HG03060 (cell line): ENCODE data around the gene SIGLEC12.

ENCODE experiments used
- ATAC-seq: cut with Tn5 transposase; IDR thresholded peaks from one replicate; pipeline ENCODE4 v1.9.1; 2021; ENCODE audit warnings: low read depth, moderate number of reproducible peaks; ENCODE audit not compliant: unreplicated experiment

The SIGLEC12 gene

GRCh38 chr19:51501594-51502263 lies at the start of gene SIGLEC12:
Gene SIGLEC12 (minus strand): TSS chr19:51501800. CDS start chr19:51501733, 67 bp downstream.
- ATAC-seq: no peak

GRCh38 chr19:51550848-51551672 lies 49.5 kb upstream of the SIGLEC12 start:
- ATAC-seq: no peak

DNA sequence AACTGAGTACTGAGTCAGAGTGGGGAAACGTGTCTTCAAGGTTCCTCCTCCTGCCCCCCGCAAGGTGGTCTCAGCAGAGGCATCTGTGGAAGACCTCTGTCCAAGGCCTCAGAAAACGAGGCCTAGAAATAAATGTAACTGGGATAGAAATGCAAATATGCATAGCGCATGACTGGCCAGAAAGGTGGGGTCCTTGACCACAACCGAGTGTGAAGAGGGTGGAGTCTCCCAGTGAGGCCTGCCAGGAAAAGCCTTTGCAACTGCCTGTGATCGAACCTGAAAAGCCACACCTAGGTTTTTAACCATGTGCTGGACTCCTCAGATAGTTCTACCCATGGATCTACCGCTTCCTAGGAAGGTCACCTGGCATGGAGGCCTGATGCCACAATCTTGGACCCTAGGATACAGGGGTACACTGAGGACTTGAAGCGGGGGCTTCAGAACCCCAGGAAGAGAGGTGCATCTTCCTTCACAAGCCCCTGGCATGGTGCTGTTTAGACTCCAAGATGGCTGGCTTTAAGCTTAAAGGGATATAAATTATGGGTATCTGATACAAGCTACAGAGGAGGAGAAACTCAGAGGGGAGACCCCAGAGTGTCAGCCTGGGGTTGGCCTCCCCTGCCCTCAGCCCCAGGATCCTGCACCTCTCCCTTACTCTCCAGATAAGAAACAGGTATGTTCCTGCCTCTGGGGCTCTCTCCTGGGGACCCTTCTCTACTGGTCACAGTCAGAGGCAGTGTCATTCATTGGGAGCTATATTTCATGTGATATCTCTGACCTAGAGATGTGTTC lies 48.1 kb upstream of the SIGLEC12 start:
- ATAC-seq: no peak

GRCh38 chr19:51548891-51549305 lies 47.3 kb upstream of the SIGLEC12 start:
- no peak for ATAC-seq

GRCh38 chr19:51548213-51548651 lies 46.6 kb upstream of the SIGLEC12 start:
- no peak for ATAC-seq

DNA sequence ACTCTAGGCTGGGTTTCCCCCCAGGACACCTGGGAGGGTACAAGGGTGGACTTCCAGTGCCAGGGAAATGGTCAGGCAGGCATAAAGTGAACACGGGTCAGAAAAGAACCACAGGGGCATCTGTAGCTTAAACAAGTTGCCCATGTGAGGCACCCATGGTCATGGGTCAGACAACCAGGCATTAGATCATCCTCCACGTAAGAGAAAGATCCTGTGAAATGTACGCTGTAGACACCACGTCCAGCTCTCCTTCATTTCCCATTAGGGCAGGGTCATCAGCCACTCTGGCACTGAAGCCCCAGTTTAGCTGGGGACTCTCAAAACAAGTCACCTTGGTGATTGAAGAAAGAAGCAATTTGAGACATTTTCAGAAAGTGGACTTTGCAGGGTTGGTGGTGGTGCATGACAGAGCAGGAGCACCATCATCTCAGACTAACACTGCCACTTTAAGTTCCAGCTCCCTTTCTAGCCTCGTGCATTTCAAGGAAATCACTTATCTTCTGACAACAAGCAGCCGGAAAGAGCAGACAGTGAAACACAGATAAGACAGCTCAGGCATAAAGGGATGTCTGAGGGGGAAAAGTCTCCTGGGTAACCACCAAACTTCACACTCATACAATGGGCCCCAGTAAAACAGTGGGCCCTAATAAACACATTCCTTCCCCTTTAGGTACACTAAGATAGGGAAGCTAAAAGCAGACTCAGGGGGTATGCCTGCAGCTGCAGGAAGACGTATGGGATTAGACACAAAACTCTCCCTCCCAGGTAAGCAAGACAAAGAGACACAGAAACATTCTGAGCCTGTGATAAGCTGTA lies 46.0 kb upstream of the SIGLEC12 start:
- no peak for ATAC-seq

DNA sequence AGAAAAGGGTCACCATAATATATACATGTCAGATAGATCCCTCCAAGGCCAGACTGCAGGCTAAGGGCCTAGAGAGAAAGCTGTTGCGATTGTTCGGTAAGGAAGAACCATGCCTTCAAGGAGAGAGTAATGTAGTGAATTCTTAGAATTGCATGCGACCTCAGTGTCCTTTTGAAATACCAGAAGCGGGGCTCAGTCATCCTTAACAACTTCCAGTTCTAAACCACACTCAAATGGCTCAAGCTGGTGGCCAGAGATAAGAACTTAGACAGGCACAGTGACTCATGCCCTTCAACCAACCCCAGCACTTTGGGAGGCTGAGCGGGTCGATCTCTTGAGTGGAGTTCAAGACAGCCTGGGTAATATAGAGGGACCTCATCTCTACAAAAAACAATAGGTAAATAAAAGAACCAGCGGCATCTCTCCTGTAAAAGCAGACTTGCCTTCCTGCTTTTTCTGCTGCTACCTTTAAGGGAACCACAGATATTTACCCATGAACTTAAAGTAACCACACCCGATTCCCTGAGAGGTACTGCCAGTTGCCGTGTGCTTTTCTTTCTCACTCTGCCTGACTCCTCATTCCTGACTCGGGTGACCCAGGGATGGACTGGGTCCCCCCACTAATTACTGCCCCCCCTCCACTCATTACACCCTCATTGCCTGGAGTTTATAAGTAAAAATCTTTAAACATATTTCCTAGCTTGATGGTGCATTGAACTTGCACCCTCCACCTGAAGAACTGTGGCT lies 45.2 kb upstream of the SIGLEC12 start:
- ATAC-seq: no peak

DNA sequence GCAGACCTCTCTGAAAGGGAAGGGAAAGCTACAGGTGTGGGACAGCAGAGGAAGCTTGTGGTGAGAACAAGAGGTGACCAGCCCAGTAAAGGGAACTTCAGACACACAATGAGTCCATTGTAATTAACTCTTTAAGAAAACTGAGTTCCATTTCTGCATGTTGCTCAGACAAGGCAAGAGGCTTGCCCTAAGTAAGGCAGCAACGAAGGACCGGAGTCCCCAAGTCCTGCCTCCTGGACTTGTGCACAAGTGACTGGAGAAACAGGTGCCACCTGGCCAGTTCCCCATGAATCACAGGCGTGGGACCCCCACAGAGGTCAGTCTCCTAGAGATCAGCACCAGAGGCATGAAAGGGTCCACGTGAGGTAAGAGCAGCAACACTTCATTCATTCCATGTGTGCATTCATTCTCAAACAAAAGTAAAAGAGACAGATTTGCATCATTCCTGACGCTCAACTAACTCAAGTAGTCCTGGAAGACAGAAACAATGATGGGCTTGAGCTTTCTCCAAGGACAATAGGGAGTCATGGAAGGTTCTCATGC lies 44.6 kb upstream of the SIGLEC12 start:
- no peak for ATAC-seq

GRCh38 chr19:51544038-51544437 lies 42.4 kb upstream of the SIGLEC12 start:
- ATAC-seq: no peak

DNA sequence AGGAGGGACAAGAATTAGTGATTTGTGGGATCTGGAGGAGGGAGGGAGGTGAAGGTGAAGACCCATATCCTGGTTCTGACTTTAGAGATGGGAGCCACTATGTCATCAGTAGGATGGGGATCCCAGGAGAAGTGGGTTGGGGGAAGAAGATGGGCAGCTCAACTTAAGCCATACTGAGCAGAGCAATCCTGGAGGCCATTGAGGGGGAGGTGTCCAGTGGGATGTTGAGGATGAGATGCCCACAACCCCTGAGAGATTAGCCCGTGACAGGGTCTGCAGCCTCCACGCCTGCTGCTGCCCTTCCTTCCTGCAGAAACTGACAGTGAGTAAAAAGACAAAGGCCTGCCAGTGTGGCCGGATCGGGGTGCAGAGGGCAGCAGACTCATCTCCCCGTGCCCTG lies 41.1 kb upstream of the SIGLEC12 start:
- ATAC-seq: no peak

GRCh38 chr19:51541458-51542357 lies 40.1 kb upstream of the SIGLEC12 start:
- no peak for ATAC-seq

GRCh38 chr19:51539821-51540366 lies 38.3 kb upstream of the SIGLEC12 start:
- ATAC-seq: no peak

DNA sequence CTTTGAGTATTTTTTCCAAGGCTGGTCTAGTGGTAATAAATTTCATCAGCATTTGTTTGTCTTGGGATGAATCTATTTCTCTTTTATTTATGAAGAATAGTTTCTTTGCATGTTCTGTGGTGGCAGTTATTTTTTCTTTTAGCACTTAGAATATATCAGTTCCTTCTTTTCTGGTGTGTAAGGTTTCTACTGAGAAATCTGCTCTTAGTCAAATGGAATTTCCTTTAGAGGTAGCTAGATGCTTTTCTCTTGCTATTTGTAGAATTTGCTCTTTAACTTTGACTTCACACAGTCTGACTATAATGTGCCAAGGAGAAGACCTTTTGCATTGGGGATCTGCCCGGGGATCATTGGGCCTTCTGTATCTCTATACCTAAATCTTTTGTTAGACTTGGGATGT lies 33.9 kb upstream of the SIGLEC12 start:
- no peak for ATAC-seq

DNA sequence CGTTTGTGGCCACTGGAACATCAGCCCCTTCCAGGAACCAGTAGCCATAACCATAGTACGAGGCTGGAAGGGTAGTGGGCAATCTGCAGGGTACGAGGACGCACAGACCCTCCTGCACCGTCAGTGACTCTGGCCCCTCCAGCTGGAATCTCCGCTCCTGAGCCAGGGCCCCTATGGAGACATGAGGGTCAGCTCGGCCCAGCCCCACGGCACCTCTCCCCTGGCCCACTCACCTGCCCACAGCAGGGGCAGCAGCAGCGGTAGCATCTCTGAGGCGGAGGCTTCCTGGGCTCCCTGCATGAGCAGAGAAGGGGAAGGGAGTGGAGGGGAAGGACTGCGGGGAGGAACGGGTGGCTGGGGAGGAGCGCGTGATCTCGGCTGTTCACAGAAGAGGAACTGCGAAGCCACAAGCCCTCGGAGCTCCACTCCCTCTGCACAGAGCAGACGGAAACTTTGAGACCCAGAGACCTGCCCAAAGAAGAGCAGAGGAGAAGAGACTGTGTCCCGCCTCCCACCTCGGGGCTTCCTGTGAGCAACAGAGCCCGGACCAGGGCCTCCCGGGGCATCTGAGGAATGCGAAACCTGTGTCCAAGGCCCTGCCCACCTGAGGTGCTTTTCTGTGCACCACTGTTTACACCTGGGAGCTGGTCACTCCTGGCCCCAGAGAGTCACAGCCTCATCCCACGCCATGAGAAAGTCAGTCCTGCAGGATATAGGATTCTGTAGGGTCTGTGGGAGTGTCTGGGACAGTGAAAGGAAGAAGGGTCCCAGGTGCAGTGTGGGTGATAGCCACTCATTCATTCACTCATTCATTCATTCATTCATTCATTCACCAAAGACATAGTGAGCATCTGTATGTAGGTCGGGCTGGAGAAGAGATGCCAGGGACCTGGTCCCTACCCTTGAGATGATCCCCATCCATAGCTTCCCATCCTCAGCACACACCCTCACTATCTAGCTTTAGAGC lies 30.0 kb upstream of the SIGLEC12 start, which contains the start of gene SIGLEC6:
TSS of gene SIGLEC6 (minus strand) at position 322 of the 967 bp plus-strand sequence. CDS start at position 300, 22 bp downstream.
- no peak for ATAC-seq

DNA sequence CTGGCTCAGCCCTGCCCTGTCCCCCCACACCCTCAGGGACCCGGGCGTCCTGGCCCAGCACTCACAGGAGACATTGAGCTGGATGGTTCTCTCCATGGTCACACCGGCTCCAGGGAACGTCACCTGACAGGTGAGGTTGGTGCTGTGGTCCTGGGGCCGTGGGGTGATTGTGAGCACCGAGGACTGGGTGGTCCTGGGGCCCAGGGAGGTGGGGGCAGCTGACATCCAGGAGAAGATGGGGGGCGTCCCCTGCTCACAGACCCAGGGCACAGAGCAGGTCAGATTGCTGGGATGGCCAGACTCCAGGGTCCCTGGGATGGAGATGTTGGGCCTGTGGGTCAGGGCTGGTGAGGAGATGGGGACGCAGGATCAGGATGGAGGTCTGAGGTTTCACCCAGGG lies 29.0 kb upstream of the SIGLEC12 start:
- no peak for ATAC-seq

DNA sequence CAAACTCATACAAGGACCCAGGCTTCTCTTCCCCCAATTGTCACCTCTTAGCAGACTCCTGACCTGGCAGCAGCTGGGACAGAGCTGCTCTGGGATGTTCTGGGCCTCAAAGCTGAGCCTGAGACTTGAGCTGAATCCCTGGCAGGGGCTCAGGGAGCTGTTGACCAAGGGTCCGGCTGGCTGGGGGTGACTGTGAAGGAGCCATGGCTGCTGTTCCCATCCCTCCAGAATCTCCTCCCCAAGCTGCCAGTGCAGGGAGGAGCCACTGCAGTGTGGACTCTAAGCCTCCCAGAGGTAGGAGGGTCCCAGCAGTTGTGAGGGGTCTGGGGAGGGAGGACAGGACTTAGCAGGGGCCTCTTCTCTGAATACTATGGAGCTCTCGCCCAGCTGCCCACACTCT lies 27.7 kb upstream of the SIGLEC12 start:
- ATAC-seq: no peak

GRCh38 chr19:51525651-51526050 lies 24.1 kb upstream of the SIGLEC12 start:
- no peak for ATAC-seq
